ENCODE measurements around the gene HOXD13. TPM values are rescaled to one million over a fixed set of nuclear protein-coding genes. Genes with fewer than 3 reads are reported as not detected.

HOXD13 gene
- polyA plus RNA-seq, 1 donor from 2014 or later, result not detected

GRCh38 chr2:176101842-176102241 lies 9.3 kb downstream of the HOXD13 start:
- Histone ChIP-seq H3K9me3 (ENCODE audit: low read length) (peaks cover 7% of the 10 kb centered on the region), H3K9ac (ENCODE audit: low read length) (no peak overlapping the region), H2AFZ (ENCODE audit: low read depth, low read length) (no peak overlapping the region), H3K4me2 (ENCODE audit: low read length) (no peak overlapping the region), H3K36me3 (ENCODE audit: insufficient read depth, low read length) (no peaks in the 10 kb centered on the region), H3K27ac (ENCODE audit: low read length) (no peak overlapping the region), H3F3A (ENCODE audit: insufficient read depth, low read length, poor library complexity, severe bottlenecking) (no peaks in the 10 kb centered on the region), H3K79me2 (replicated peaks; ENCODE audit: insufficient read depth, low read length) (no peaks in the 10 kb centered on the region), H4K20me1 (ENCODE audit: insufficient read depth) (no peaks in the 10 kb centered on the region), H3K4me3 (ENCODE audit: low read length) (no peak overlapping the region), H3K9me2 (ENCODE audit: insufficient read depth, low read length) (no peaks in the 10 kb centered on the region), H3K27me3 (ENCODE audit: insufficient read depth, low read depth, low read length) (peaks cover 100% of the 10 kb centered on the region)
- TF ChIP-seq TAF1 (IDR thresholded peaks at IDR 0.05; ENCODE audit: low read depth), result no peak
- no peak for TF ChIP-seq EP300 (conservative IDR thresholded peaks at IDR 0.05; ENCODE audit: poor library complexity, severe bottlenecking)
- TF ChIP-seq RAD21 (conservative IDR thresholded peaks at IDR 0.05), result no peak

- Histone ChIP-seq H3K36me3 (ENCODE audit: insufficient read depth, low read length) (no peaks in the 10 kb centered on the region), H3F3A (ENCODE audit: insufficient read depth, low read length, poor library complexity, severe bottlenecking) (no peaks in the 10 kb centered on the region), H2AFZ (ENCODE audit: low read depth, low read length) (no peak overlapping the region), H3K9me2 (ENCODE audit: insufficient read depth, low read length) (no peaks in the 10 kb centered on the region), H3K4me2 (ENCODE audit: low read length) (no peak overlapping the region), H3K27me3 (ENCODE audit: insufficient read depth, low read depth, low read length) (peaks cover 100% of the 10 kb centered on the region), H4K20me1 (ENCODE audit: insufficient read depth) (no peaks in the 10 kb centered on the region), H3K27ac (ENCODE audit: low read length) (no peak overlapping the region), H3K9me3 (ENCODE audit: low read length) (peaks cover 7% of the 10 kb centered on the region), H3K4me3 (ENCODE audit: low read length) (no peak overlapping the region), H3K79me2 (replicated peaks; ENCODE audit: insufficient read depth, low read length) (no peaks in the 10 kb centered on the region), H3K9ac (ENCODE audit: low read length) (no peak overlapping the region)
- no peak for TF ChIP-seq SMC3 (conservative IDR thresholded peaks at IDR 0.05; ENCODE audit: poor library complexity)
- TF ChIP-seq EP300 (conservative IDR thresholded peaks at IDR 0.05; ENCODE audit: poor library complexity, severe bottlenecking), result no peak
- no peak for TF ChIP-seq POLR2AphosphoS5 (IDR thresholded peaks at IDR 0.05)
- no peak for TF ChIP-seq TAF1 (IDR thresholded peaks at IDR 0.05; ENCODE audit: low read depth)
- TF ChIP-seq EZH2 (IDR thresholded peaks at IDR 0.05; ENCODE audit: borderline replicate concordance, insufficient read depth, low read length, poor library complexity, severe bottlenecking), result no peak
- TF ChIP-seq REST (IDR thresholded peaks at IDR 0.05; ENCODE audit: borderline replicate concordance), result no peak
- TF ChIP-seq MXI1 (conservative IDR thresholded peaks at IDR 0.05; ENCODE audit: poor library complexity, severe bottlenecking), result no peak
- TF ChIP-seq CTCF (IDR thresholded peaks at IDR 0.05; ENCODE audit: poor library complexity, severe bottlenecking), result no peak
- TF ChIP-seq RAD21 (conservative IDR thresholded peaks at IDR 0.05), result no peak
Measured at GRCh38 chr2:176102309-176102866, 9.9 kb downstream of the HOXD13 start.
